GM18907 (cell line): Measurements from ENCODE around the gene BCAP29.

Experiments used
- ATAC-seq: cut with Tn5 transposase; IDR thresholded peaks from one replicate; pipeline ENCODE4 v1.9.1; 2021; ENCODE audit warnings: mild to moderate bottlenecking, moderate library complexity; ENCODE audit not compliant: unreplicated experiment

BCAP29 gene

GRCh38 chr7:107661865-107662379 is 81.9 kb downstream of the BCAP29 start:
- ATAC-seq = no peak

- ATAC-seq = no peak
Measured at GRCh38 chr7:107663196-107663595, 83.2 kb downstream of the BCAP29 start.

- ATAC-seq = no peak
Measured at GRCh38 chr7:107666790-107667189, 86.7 kb downstream of the BCAP29 start.

- no peak for ATAC-seq
Measured at GRCh38 chr7:107667341-107667740, 87.3 kb downstream of the BCAP29 start.

- ATAC-seq = no peak
Measured at GRCh38 chr7:107668296-107668695, 88.2 kb downstream of the BCAP29 start.
